Neural cell (in vitro differentiated cells): Measurements from ENCODE around the gene UQCC3. TPM values are rescaled to one million over a fixed set of nuclear protein-coding genes. Genes with fewer than 3 reads are reported as not detected.

Experiments used
- H2AFZ ChIP-seq: fragments of 200-600, 300-800 bp; sonication (generic), shearing (Covaris generic); 2 replicates; pipeline ENCODE4 v1.6.0; 2014; ENCODE audit warnings: low read depth, mild to moderate bottlenecking, antibody characterized with exemption, low read length, moderate library complexity
- H3F3A ChIP-seq: fragments of 200-600 bp; shearing (Covaris generic); 2 replicates; pipeline ENCODE4 v1.6.1; 2016; ENCODE audit warnings: mild to moderate bottlenecking, moderate library complexity, mixed read lengths, antibody characterized with exemption, low read length; ENCODE audit not compliant: insufficient read depth, poor library complexity, severe bottlenecking
- H3K27ac ChIP-seq: fragments of 200-600, 300-800 bp; sonication (generic), shearing (Covaris generic); 2 replicates; pipeline ENCODE4 v1.5.1; 2014; ENCODE audit warnings: mild to moderate bottlenecking, low read length, moderate library complexity
- H3K27me3 ChIP-seq: fragments of 300-800, 200-600 bp; sonication (generic), shearing (Covaris generic); 2 replicates; pipeline ENCODE4 v1.6.0; 2014; ENCODE audit warnings: mild to moderate bottlenecking, low read depth, low read length, moderate library complexity; ENCODE audit not compliant: insufficient read depth
- H3K36me3 ChIP-seq: fragments of 300-800, 200-600 bp; sonication (generic), shearing (Covaris generic); 2 replicates; pipeline ENCODE4 v1.5.1; 2014; ENCODE audit warnings: mild to moderate bottlenecking, antibody characterized with exemption, low read length, moderate library complexity; ENCODE audit not compliant: insufficient read depth
- H3K4me2 ChIP-seq: fragments of 300-800, 200-600 bp; sonication (generic), shearing (Covaris generic); 2 replicates; pipeline ENCODE4 v1.6.0; 2014; ENCODE audit warnings: mild to moderate bottlenecking, low read length
- H3K4me3 ChIP-seq: fragments of 300-800, 200-600 bp; sonication (generic), shearing (Covaris generic); 2 replicates; pipeline ENCODE4 v1.5.1; 2014; ENCODE audit warnings: mild to moderate bottlenecking, low read length, moderate library complexity
- H3K79me2 ChIP-seq: fragments of 200-600 bp; shearing (Covaris generic); replicated peaks from 2 replicates; pipeline ENCODE4 v1.6.0; 2014; ENCODE audit warnings: mild to moderate bottlenecking, low read length, moderate library complexity; ENCODE audit not compliant: insufficient read depth
- H3K9ac ChIP-seq: fragments of 300-800, 200-600 bp; sonication (generic), shearing (Covaris generic); 2 replicates; pipeline ENCODE4 v1.6.1; 2016; ENCODE audit warnings: mild to moderate bottlenecking, low read length, mixed read lengths
- H3K9me2 ChIP-seq: fragments of 200-600 bp; shearing (Covaris generic); 2 replicates; pipeline ENCODE4 v1.6.1; 2016; ENCODE audit warnings: mild to moderate bottlenecking, low read length, mixed read lengths; ENCODE audit not compliant: insufficient read depth
- H3K9me3 ChIP-seq: fragments of 200-600, 300-800 bp; sonication (generic), shearing (Covaris generic); 2 replicates; pipeline ENCODE4 v1.6.1; 2016; ENCODE audit warnings: mild to moderate bottlenecking, mixed run types, low read length, moderate library complexity, mixed read lengths
- H4K20me1 ChIP-seq: fragments of 200-600 bp; shearing (Covaris generic); 2 replicates; pipeline ENCODE4 v1.6.1; 2016; ENCODE audit warnings: mild to moderate bottlenecking, mixed run types; ENCODE audit not compliant: insufficient read depth
- EP300 ChIP-seq: fragments of 450-650 bp; conservative IDR thresholded peaks from 2 replicates; pipeline ENCODE4 v1.6.1; 2014; ENCODE audit warnings: antibody characterized with exemption, mild to moderate bottlenecking, moderate library complexity; ENCODE audit not compliant: poor library complexity, severe bottlenecking
- EZH2 ChIP-seq: fragments of 200-600, 300-800 bp; shearing (Covaris generic), sonication (generic); IDR thresholded peaks from 2 replicates; pipeline ENCODE4 v1.6.1; 2014; ENCODE audit warnings: antibody characterized with exemption, low read length, borderline replicate concordance, mild to moderate bottlenecking; ENCODE audit not compliant: insufficient read depth, poor library complexity, severe bottlenecking
- MXI1 ChIP-seq: fragments of 450-650 bp; conservative IDR thresholded peaks from 2 replicates; pipeline ENCODE4 v1.6.1; 2014; ENCODE audit warnings: antibody characterized with exemption, mild to moderate bottlenecking; ENCODE audit not compliant: poor library complexity, severe bottlenecking
- POLR2AphosphoS5 ChIP-seq: IDR thresholded peaks from 2 replicates; pipeline ENCODE4 v1.6.1; 2012
- RAD21 ChIP-seq: fragments of 450-650 bp; conservative IDR thresholded peaks from 2 replicates; pipeline ENCODE4 v1.6.1; 2014; ENCODE audit warnings: antibody characterized with exemption, mild to moderate bottlenecking, moderate library complexity
- SMC3 ChIP-seq: fragments of 450-650 bp; conservative IDR thresholded peaks from 2 replicates; pipeline ENCODE4 v1.6.1; 2014; ENCODE audit warnings: antibody characterized with exemption, mild to moderate bottlenecking, moderate library complexity; ENCODE audit not compliant: poor library complexity
- TAF1 ChIP-seq: IDR thresholded peaks from 2 replicates; pipeline ENCODE4 v1.6.1; 2012; ENCODE audit warnings: low read depth
- polyA plus RNA-seq: library from polyadenylated mRNA; depleted of rRNA; stranded (reverse); fragments of >200 nt; gene quantifications from 2 replicates; pipeline ENCODE4 v1.2.3, GENCODE V29; 2014
- TF ChIP-seq, protein P1 (sequence below): IDR thresholded peaks from 2 replicates; pipeline ENCODE4 v1.6.1; 2012; ENCODE audit warnings: borderline replicate concordance
- TF ChIP-seq, protein P2 (sequence below): fragments of 450-650 bp; IDR thresholded peaks from 2 replicates; pipeline ENCODE4 v1.5.1; 2014; ENCODE audit warnings: antibody characterized with exemption, mild to moderate bottlenecking, moderate library complexity; ENCODE audit not compliant: poor library complexity, severe bottlenecking

Gene UQCC3
- polyA plus RNA-seq, 1 donor from 2014 or later: 8.4 TPM

DNA sequence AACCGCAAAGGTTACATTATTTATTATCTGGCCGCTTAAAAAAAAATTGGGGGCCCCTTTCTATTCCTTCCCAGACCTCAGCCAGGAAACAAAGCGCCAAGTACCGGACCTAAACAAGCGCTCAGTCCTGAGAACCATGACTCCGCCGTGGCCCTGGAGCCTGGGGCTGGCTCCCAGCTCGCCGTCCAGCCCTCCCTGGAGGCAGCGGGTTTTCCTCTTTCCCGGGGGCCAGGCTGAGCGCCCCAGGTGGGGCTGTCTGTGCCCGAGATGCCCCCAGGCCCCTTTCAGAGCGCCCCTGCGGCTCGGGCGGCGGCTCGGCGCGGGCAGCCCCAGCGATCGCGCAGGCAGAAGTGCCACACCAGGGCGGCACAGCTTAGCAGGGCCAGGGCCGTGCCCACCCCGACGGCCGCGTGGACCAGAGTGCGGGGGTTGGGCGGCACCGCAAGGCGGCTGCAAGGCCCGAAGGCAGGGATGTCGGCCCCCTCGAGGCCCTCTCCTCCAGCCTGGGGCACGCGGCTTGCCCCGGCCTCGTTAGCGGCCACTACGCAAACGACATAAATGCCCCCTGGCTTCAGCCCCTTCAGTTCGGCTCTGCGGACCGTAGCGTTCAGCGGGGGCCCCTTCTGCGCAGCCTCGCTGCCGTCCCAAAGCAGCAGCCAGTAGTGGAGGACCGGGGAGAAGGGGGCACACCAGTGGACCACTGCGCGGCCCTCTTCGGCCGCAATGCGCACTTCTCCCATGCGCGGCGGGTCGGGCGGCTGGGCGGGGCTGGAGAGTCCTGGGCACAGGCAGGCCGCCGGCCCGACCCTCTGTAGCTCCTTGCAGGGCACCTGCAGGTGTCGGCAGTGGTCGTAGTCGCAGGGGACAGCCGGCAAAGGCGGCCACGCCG lies 16.3 kb downstream of the UQCC3 start:
- H3K4me2 ChIP-seq: no peak overlapping the region
- no peak overlapping the region for H3K4me3 ChIP-seq
- H3K9me3 ChIP-seq: no peaks in the 10 kb centered on the region
- no peak overlapping the region for H3K9ac ChIP-seq
- H4K20me1 ChIP-seq: no peaks in the 10 kb centered on the region
- H3K27ac ChIP-seq: no peak overlapping the region
- H2AFZ ChIP-seq: no peak overlapping the region
- H3K79me2 ChIP-seq: no peaks in the 10 kb centered on the region
- no peaks in the 10 kb centered on the region for H3F3A ChIP-seq
- no peaks in the 10 kb centered on the region for H3K27me3 ChIP-seq
- H3K36me3 ChIP-seq: no peaks in the 10 kb centered on the region
- TF ChIP-seq TAF1 (no peak), RAD21 (no peak), SMC3 (no peak), EP300 (no peak), POLR2AphosphoS5 (no peak), MXI1 (no peak), EZH2 (no peak)
- TF ChIP-seq, protein P1, sequence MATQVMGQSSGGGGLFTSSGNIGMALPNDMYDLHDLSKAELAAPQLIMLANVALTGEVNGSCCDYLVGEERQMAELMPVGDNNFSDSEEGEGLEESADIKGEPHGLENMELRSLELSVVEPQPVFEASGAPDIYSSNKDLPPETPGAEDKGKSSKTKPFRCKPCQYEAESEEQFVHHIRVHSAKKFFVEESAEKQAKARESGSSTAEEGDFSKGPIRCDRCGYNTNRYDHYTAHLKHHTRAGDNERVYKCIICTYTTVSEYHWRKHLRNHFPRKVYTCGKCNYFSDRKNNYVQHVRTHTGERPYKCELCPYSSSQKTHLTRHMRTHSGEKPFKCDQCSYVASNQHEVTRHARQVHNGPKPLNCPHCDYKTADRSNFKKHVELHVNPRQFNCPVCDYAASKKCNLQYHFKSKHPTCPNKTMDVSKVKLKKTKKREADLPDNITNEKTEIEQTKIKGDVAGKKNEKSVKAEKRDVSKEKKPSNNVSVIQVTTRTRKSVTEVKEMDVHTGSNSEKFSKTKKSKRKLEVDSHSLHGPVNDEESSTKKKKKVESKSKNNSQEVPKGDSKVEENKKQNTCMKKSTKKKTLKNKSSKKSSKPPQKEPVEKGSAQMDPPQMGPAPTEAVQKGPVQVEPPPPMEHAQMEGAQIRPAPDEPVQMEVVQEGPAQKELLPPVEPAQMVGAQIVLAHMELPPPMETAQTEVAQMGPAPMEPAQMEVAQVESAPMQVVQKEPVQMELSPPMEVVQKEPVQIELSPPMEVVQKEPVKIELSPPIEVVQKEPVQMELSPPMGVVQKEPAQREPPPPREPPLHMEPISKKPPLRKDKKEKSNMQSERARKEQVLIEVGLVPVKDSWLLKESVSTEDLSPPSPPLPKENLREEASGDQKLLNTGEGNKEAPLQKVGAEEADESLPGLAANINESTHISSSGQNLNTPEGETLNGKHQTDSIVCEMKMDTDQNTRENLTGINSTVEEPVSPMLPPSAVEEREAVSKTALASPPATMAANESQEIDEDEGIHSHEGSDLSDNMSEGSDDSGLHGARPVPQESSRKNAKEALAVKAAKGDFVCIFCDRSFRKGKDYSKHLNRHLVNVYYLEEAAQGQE: no peak
- TF ChIP-seq, protein P2, sequence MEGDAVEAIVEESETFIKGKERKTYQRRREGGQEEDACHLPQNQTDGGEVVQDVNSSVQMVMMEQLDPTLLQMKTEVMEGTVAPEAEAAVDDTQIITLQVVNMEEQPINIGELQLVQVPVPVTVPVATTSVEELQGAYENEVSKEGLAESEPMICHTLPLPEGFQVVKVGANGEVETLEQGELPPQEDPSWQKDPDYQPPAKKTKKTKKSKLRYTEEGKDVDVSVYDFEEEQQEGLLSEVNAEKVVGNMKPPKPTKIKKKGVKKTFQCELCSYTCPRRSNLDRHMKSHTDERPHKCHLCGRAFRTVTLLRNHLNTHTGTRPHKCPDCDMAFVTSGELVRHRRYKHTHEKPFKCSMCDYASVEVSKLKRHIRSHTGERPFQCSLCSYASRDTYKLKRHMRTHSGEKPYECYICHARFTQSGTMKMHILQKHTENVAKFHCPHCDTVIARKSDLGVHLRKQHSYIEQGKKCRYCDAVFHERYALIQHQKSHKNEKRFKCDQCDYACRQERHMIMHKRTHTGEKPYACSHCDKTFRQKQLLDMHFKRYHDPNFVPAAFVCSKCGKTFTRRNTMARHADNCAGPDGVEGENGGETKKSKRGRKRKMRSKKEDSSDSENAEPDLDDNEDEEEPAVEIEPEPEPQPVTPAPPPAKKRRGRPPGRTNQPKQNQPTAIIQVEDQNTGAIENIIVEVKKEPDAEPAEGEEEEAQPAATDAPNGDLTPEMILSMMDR: no peak
- no peaks in the 10 kb centered on the region for H3K9me2 ChIP-seq

DNA sequence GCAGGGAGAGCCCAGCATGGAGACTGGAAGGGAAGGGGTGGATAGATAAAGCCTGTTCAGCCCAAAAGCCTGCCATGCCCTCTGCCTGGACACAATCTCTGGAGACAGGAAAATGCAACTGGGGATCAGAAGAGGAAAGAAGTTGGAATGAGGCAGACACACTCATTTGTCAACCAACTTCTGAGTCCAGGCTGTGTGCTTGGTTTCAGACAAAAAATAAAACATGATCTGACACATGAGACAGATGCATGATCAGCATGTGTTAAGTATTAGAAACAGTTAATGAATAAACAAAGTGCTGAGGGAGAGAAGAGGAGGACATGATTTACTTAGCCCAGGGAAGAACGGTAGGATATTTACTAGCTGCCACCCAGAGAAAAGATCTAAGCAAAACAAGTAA lies 17.0 kb downstream of the UQCC3 start:
- no peaks in the 10 kb centered on the region for H3K27me3 ChIP-seq
- H3K9ac ChIP-seq: no peak overlapping the region
- H4K20me1 ChIP-seq: no peaks in the 10 kb centered on the region
- H3K4me3 ChIP-seq: no peak overlapping the region
- no peak overlapping the region for H3K27ac ChIP-seq
- no peaks in the 10 kb centered on the region for H3F3A ChIP-seq
- no peaks in the 10 kb centered on the region for H3K79me2 ChIP-seq
- no peak overlapping the region for H2AFZ ChIP-seq
- no peaks in the 10 kb centered on the region for H3K9me3 ChIP-seq
- no peak overlapping the region for H3K4me2 ChIP-seq
- H3K9me2 ChIP-seq: no peaks in the 10 kb centered on the region
- H3K36me3 ChIP-seq: no peaks in the 10 kb centered on the region
- TF ChIP-seq POLR2AphosphoS5 (no peak), RAD21 (no peak), EP300 (no peak), EZH2 (no peak), SMC3 (no peak), MXI1 (no peak), TAF1 (no peak)
- TF ChIP-seq, protein P1: no peak
- TF ChIP-seq, protein P2: no peak
